Stimulated activated naive B cell treated with anti-CD40 and anti-IgM and Interleukin-4, amounts not matched to agents 10 μg/mL and 1 μg/mL and 100 μg/mL, for 72 hours (primary cell): ENCODE results near the gene NTRK1.

ENCODE experiments used
- ATAC-seq, 2 donors: fragments of 150-1000 bp; cut with Tn5 transposase; replicated peaks; 2 replicates each; pipeline ENCODE4 v1.10.0; 2021; ENCODE audit warnings: moderate library complexity in 1 of 2
- DNase-seq: peaks from one replicate; pipeline ENCODE4 v3.0.0; 2021
- H3K27ac Mint-ChIP-seq: one replicate; pipeline ENCODE4 v1.8.0; 2022; ENCODE audit warnings: mild to moderate bottlenecking, mixed read lengths
- H3K27me3 Mint-ChIP-seq, 2 donors: one replicate each; pipeline ENCODE4 v1.8.0; 2022; ENCODE audit warnings: mixed read lengths in 2 of 2
- H3K36me3 Mint-ChIP-seq, 2 donors: one replicate each; pipeline ENCODE4 v1.8.0; 2022; ENCODE audit warnings: mixed read lengths in 2 of 2, mild to moderate bottlenecking in 1 of 2
- H3K4me1 Mint-ChIP-seq, 2 donors: one replicate each; pipeline ENCODE4 v1.8.0; 2022; ENCODE audit warnings: mixed read lengths in 2 of 2, mild to moderate bottlenecking in 1 of 2
- H3K4me3 Mint-ChIP-seq, 2 donors: one replicate each; pipeline ENCODE4 v1.8.0; 2022; ENCODE audit warnings: mild to moderate bottlenecking in 2 of 2, mixed read lengths in 2 of 2, moderate library complexity in 1 of 2
- H3K9me3 Mint-ChIP-seq, 2 donors: one replicate each; pipeline ENCODE4 v1.8.0; 2022; ENCODE audit warnings: mixed read lengths in 2 of 2, mild to moderate bottlenecking in 1 of 2

NTRK1 gene

GRCh38 chr1:156857532-156857931, 3.1 kb upstream of the NTRK1 start:
- no peak overlapping the region for H3K27ac Mint-ChIP-seq
- peaks cover 61 to 73% of the 10 kb centered on the region in 2 donors for H3K27me3 Mint-ChIP-seq
- H3K4me1 Mint-ChIP-seq = peaks cover 7 to 19% of the 10 kb centered on the region in 2 donors
- H3K36me3 Mint-ChIP-seq = no peaks in the 10 kb centered on the region
- DNase-seq (no peak), ATAC-seq (no peak)
- H3K9me3 Mint-ChIP-seq = no peaks in the 10 kb centered on the region
- H3K4me3 Mint-ChIP-seq = no peak overlapping the region

DNA sequence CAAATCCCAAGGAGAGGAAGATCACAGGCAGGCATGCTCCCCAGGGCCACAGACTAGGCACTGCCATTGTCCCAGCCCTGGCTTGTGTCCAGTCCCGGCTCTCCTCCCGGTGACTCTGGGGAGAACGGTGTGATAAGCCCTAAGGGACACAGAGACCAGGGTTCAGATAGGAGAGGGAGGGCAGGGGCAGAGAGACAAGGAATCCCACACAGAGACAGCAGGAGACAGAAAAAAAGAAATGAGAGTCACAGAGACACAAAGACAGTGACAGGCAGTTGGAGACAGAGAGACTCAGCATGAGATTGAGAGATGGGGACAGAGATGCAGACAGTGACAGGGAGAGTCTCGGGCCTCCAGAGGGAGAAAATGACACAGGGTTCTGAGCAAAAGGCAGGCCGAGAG, 2.1 kb upstream of the NTRK1 start:
- DNase-seq (no peak), ATAC-seq (no peak)
- Mint-ChIP-seq H3K27ac (no peak overlapping the region), H3K9me3 (no peaks in the 10 kb centered on the region), H3K4me3 (peak overlapping the region in 1 of 2 donors; percentile 30), H3K4me1 (peaks cover 10 to 19% of the 10 kb centered on the region in 2 donors), H3K36me3 (no peaks in the 10 kb centered on the region), H3K27me3 (peaks cover 62 to 73% of the 10 kb centered on the region in 2 donors)

- no peak within 1 kb of the TSS for H3K27ac Mint-ChIP-seq
- no peaks in the 10 kb centered on the region for H3K36me3 Mint-ChIP-seq
- no peaks in the 10 kb centered on the region for H3K9me3 Mint-ChIP-seq
- H3K4me3 Mint-ChIP-seq = peak within 1 kb of the TSS; percentile 77 to 78
- DNase-seq = no peak
- peaks cover 10 to 19% of the 10 kb centered on the region in 2 donors for H3K4me1 Mint-ChIP-seq
- peaks cover 62 to 73% of the 10 kb centered on the region in 2 donors for H3K27me3 Mint-ChIP-seq
- no peak for ATAC-seq
Measured at GRCh38 chr1:156858959-156859522, 1.6 kb upstream of the NTRK1 start, which contains the start of gene INSRR. Gene INSRR (minus strand): TSS chr1:156859117. CDS start chr1:156858621, 496 bp downstream.

- ATAC-seq (peak; percentile 14 to 44), DNase-seq (no peak)
- H3K27me3 Mint-ChIP-seq = peaks cover 65 to 76% of the 10 kb centered on the region in 2 donors
- H3K9me3 Mint-ChIP-seq = no peaks in the 10 kb centered on the region
- peak overlapping the region; percentile 77 to 78 for H3K4me3 Mint-ChIP-seq
- no peak overlapping the region for H3K27ac Mint-ChIP-seq
- peaks cover 10 to 19% of the 10 kb centered on the region in 2 donors for H3K4me1 Mint-ChIP-seq
- no peaks in the 10 kb centered on the region for H3K36me3 Mint-ChIP-seq
Measured at GRCh38 chr1:156859523-156860112, 1.0 kb upstream of the NTRK1 start.

- H3K9me3 Mint-ChIP-seq = no peaks in the 10 kb centered on the region
- H3K36me3 Mint-ChIP-seq = no peaks in the 10 kb centered on the region
- ATAC-seq (peak; percentile 70 to 72), DNase-seq (peak; percentile 23)
- peaks cover 67 to 77% of the 10 kb centered on the region in 2 donors for H3K27me3 Mint-ChIP-seq
- peak overlapping the region; percentile 77 to 78 for H3K4me3 Mint-ChIP-seq
- H3K4me1 Mint-ChIP-seq = peaks cover 10 to 19% of the 10 kb centered on the region in 2 donors
- peak overlapping the region; percentile 21 for H3K27ac Mint-ChIP-seq
Measured at GRCh38 chr1:156860113-156860627, 495 bp upstream of the NTRK1 start.

GRCh38 chr1:156862584-156862983, 1.9 kb downstream of the NTRK1 start:
- peaks cover 10 to 19% of the 10 kb centered on the region in 2 donors for H3K4me1 Mint-ChIP-seq
- H3K27me3 Mint-ChIP-seq = peaks cover 70 to 72% of the 10 kb centered on the region in 2 donors
- H3K4me3 Mint-ChIP-seq = no peak overlapping the region
- DNase-seq (no peak), ATAC-seq (no peak)
- no peaks in the 10 kb centered on the region for H3K36me3 Mint-ChIP-seq
- no peaks in the 10 kb centered on the region for H3K9me3 Mint-ChIP-seq
- no peak overlapping the region for H3K27ac Mint-ChIP-seq

- no peaks in the 10 kb centered on the region for H3K36me3 Mint-ChIP-seq
- ATAC-seq (no peak), DNase-seq (no peak)
- no peaks in the 10 kb centered on the region for H3K9me3 Mint-ChIP-seq
- peaks cover 10 to 19% of the 10 kb centered on the region in 2 donors for H3K4me1 Mint-ChIP-seq
- no peak overlapping the region for H3K4me3 Mint-ChIP-seq
- H3K27me3 Mint-ChIP-seq = peaks cover 69 to 70% of the 10 kb centered on the region in 2 donors
- H3K27ac Mint-ChIP-seq = no peak overlapping the region
Measured at GRCh38 chr1:156862997-156863599, 2.4 kb downstream of the NTRK1 start.

DNA sequence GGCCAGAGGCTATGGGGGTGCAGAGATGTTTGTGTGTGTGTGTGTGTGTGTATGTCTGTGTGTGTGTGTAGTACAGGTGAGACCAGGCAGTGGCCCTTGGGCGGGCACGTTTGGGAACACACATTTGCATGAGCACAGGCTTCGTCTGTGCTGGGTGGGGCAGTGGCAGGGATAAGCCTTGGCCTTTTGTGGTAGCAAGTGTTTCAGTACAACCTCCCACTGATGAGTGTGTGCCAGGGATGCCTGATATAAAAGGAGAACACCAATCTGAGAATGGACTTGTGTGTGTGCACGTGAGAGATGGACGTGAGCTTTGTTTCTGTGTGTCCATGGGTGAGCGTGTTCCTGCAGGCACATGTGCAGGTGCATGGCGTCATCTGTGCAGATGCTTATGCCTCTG, 3.0 kb downstream of the NTRK1 start:
- Mint-ChIP-seq H3K4me1 (peaks cover 8 to 19% of the 10 kb centered on the region in 2 donors), H3K4me3 (no peak overlapping the region), H3K9me3 (no peaks in the 10 kb centered on the region), H3K36me3 (no peaks in the 10 kb centered on the region), H3K27ac (no peak overlapping the region), H3K27me3 (peaks cover 68 to 70% of the 10 kb centered on the region in 2 donors)
- no peak for DNase-seq
- no peak for ATAC-seq

DNA sequence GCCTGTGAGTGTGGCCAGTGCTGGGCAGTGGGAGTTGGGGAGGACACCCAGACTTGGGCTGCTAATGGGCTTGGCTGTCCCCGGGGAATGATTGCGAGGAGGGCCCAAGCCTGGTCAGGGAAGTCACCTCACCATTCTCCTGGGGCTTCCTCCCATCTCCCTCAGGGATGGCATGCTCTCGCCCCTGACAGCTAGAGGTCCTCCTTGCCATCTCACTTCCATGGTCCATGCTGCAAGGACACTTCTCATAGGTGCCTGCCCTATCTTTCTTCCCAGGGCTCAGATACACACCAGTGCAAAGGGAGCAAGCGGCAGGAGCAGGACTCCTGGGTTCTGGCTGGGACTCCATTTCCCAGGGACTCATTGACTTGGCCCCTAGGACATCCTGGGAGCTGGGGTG, 4.1 kb downstream of the NTRK1 start:
- Mint-ChIP-seq H3K4me1 (peaks cover 6 to 13% of the 10 kb centered on the region in 2 donors), H3K4me3 (no peak overlapping the region)

DNA sequence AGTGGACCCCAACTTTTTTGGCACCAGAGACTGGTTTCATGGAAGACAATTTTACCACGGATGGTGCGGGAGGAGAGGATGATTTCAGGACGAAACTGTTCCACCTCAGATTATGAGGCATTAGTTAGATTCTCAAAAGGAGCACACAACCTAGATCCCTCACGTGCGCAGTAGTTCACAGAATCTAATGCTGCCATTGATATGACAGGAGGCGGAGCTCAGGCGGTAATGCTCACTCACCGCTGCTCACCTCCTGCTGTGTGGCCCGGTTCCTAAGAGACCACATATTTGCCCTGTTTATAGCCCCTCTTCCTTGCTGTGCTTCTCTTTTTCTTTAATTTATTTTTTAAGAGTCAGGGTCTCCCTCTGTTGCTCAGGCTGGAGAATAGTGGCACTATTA, 4.6 kb downstream of the NTRK1 start:
- Mint-ChIP-seq H3K36me3 (no peaks in the 10 kb centered on the region), H3K4me3 (no peak overlapping the region), H3K9me3 (no peaks in the 10 kb centered on the region), H3K4me1 (peaks cover 5 to 9% of the 10 kb centered on the region in 2 donors), H3K27me3 (peaks cover 58 to 70% of the 10 kb centered on the region in 2 donors), H3K27ac (no peak overlapping the region)
- ATAC-seq (no peak), DNase-seq (no peak)

More for the DNA sequence above, 4.1 kb downstream of the NTRK1 start:
- DNase-seq = no peak
- Mint-ChIP-seq H3K27ac (no peak overlapping the region), H3K27me3 (peaks cover 63 to 70% of the 10 kb centered on the region in 2 donors), H3K36me3 (no peaks in the 10 kb centered on the region), H3K9me3 (no peaks in the 10 kb centered on the region)
- ATAC-seq = no peak

GRCh38 chr1:156865865-156866248, 5.2 kb downstream of the NTRK1 start:
- peaks cover 2 to 6% of the 10 kb centered on the region in 2 donors for H3K4me1 Mint-ChIP-seq
- no peaks in the 10 kb centered on the region for H3K36me3 Mint-ChIP-seq
- no peak overlapping the region for H3K4me3 Mint-ChIP-seq
- peaks cover 53 to 68% of the 10 kb centered on the region in 2 donors for H3K27me3 Mint-ChIP-seq
- no peak overlapping the region for H3K27ac Mint-ChIP-seq
- no peak for ATAC-seq
- H3K9me3 Mint-ChIP-seq = no peaks in the 10 kb centered on the region
- DNase-seq = no peak

DNA sequence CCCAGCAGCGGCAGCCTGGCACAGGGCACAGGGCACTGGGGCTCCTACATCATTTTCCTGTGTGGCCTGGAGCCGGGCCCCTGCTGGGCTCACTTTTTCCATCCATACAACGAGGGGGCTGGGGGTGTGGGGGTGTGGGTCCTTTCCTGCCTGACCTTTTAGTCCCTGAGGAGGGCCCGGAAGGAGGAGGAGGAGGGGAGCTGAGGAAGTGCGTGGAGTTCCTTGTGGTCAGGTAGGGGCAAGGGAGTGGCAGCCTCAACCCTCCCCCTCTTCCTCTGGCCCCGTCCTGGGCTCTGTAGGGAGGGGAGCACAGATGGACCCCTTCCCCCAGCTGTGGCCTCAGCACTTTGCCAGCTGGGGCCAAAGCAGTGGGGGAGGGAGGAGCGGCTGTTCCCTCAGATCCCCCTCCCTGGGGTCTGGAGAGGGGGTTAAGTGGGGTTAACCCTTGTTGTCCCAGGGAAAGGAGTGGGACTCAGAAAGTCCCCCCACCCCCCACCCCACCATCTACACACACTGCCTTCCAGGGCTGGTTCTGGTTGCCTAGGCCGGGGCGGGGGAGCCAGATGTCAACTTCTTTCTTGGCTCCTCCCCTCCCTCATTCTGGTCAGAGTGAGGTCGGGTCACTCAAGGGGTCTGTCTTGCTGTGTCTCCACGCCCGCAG, 5.7 kb downstream of the NTRK1 start:
- ATAC-seq = peak in 1 of 2 donors; percentile 50
- peaks cover 2 to 5% of the 10 kb centered on the region in 2 donors for H3K4me1 Mint-ChIP-seq
- H3K27ac Mint-ChIP-seq = no peak overlapping the region
- H3K36me3 Mint-ChIP-seq = no peaks in the 10 kb centered on the region
- H3K27me3 Mint-ChIP-seq = peaks cover 53 to 67% of the 10 kb centered on the region in 2 donors
- no peak for DNase-seq
- H3K9me3 Mint-ChIP-seq = no peaks in the 10 kb centered on the region
- H3K4me3 Mint-ChIP-seq = no peak overlapping the region

DNA sequence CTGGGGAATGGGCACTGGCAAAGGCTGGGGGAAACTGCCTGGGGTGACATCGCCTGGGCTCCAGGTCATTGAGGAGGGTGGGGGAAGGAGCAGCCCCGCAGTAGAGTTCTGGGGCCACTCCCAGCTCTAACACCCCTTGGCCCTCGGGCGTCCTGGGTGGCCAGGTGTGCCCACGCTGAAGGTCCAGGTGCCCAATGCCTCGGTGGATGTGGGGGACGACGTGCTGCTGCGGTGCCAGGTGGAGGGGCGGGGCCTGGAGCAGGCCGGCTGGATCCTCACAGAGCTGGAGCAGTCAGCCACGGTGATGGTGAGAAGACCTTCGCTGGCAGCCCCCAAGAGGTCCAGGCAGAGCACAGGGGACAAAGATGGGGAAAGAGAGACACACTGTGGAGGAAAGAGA, 7.7 kb downstream of the NTRK1 start:
- no peak for ATAC-seq
- H3K4me1 Mint-ChIP-seq = peaks cover 0 to 1% of the 10 kb centered on the region in 2 donors

GRCh38 chr1:156869455-156869854, 8.8 kb downstream of the NTRK1 start:
- Mint-ChIP-seq H3K9me3 (no peaks in the 10 kb centered on the region), H3K27me3 (peaks cover 36 to 48% of the 10 kb centered on the region in 2 donors), H3K4me3 (no peak overlapping the region), H3K4me1 (no peaks in the 10 kb centered on the region), H3K27ac (no peak overlapping the region), H3K36me3 (no peaks in the 10 kb centered on the region)
- DNase-seq (no peak), ATAC-seq (no peak)

More for the DNA sequence above, 7.7 kb downstream of the NTRK1 start:
- DNase-seq = no peak
- Mint-ChIP-seq H3K4me3 (no peak overlapping the region), H3K27me3 (peaks cover 36 to 48% of the 10 kb centered on the region in 2 donors), H3K9me3 (no peaks in the 10 kb centered on the region), H3K27ac (no peak overlapping the region), H3K36me3 (no peaks in the 10 kb centered on the region)
